ENCODE data around the gene TEKTIP1. TPM values are rescaled to one million over a fixed set of nuclear protein-coding genes. Genes with fewer than 3 reads are reported as not detected.

TEKTIP1 gene
- total and polyA plus RNA-seq, 9 of the 15 experiments (the other 6 are each of a cell fraction or from before 2014, with no cell fraction given): 0.66 TPM; not detected in 8

GRCh38 chr19:3547767-3548282, 8.9 kb downstream of the TEKTIP1 start:
- CTCF ChIA-PET (ENCODE audit: low intra/inter-chr PET ratio): no interaction called here
- no peak for FAIRE-seq
- in situ Hi-C loops (cut with MboI) (no loop called here), intact Hi-C loops (cut with micrococcal nuclease) (loop anchor here (10.0 kb wide), 1 partner anchor 57 kb away; the partner anchor contains the start of gene TBXA2R)
- peaks cover 0 to 68% of the 10 kb centered on the region in 2 experiments; a peak in 3 of 5 replicates for H3K4me1 ChIP-seq (replicated peaks in 1 of 2; ENCODE audit: control insufficient read depth in 2 of 2, insufficient read depth in 2 of 2, low read length in 2 of 2)
- ATAC-seq: no peak
- H3K27me3 ChIP-seq (ENCODE audit: control insufficient read depth in 2 of 2, insufficient read depth in 2 of 2, low read length in 2 of 2): no peaks in the 10 kb centered on the region
- BruUV-seq (replicated peaks): no TSS peak
- H3K79me2 ChIP-seq (ENCODE audit: control insufficient read depth, insufficient read depth, low read length): peaks cover 4% of the 10 kb centered on the region
- H3K4me3 ChIP-seq: no peak overlapping the region
- no peaks in the 10 kb centered on the region for H3K9me1 ChIP-seq (ENCODE audit: control insufficient read depth, insufficient read depth, low read length)
- POLR2A ChIA-PET: interaction anchor here (2.4 kb wide), 1 partner anchor 9 kb away, joined by 9 read pairs; the partner anchor contains the start of gene MFSD12
- TF ChIP-seq POLR2G (IDR thresholded peaks at IDR 0.05; ENCODE audit: low read depth, low read length) (peak; percentile 20; the same call in 1 of the 2 replicates), GABPB2 (CRISPR knock-in tag; conservative IDR thresholded peaks at IDR 0.05) (no peak), ZNF696 (CRISPR knock-in tag; conservative IDR thresholded peaks at IDR 0.05) (no peak), TRIM24 (IDR thresholded peaks at IDR 0.05) (no peak), RBFOX2 (IDR thresholded peaks at IDR 0.05; ENCODE audit: low read depth, low read length) (0 out of 2 replicates have a peak, but pooled peaks have one; percentile 25), NFXL1 (CRISPR knock-in tag; IDR thresholded peaks at IDR 0.05) (no peak), SP2 (IDR thresholded peaks at IDR 0.05; ENCODE audit: extremely low read depth, low read depth, low read length, poor library complexity, severe bottlenecking) (no peak), MIER1 (IDR thresholded peaks at IDR 0.05; ENCODE audit: low read depth) (no peak), ZNF134 (CRISPR knock-in tag; conservative IDR thresholded peaks at IDR 0.05) (no peak), HNRNPL (IDR thresholded peaks at IDR 0.05; ENCODE audit: low read depth, low read length) (0 out of 2 replicates have a peak, but pooled peaks have one; percentile 12)
- peaks cover 74% of the 10 kb centered on the region; the same call in 2 of the 3 replicates for H3K36me3 ChIP-seq (ENCODE audit: control insufficient read depth, insufficient read depth, low read length)
- peaks cover 5% of the 10 kb centered on the region; the same call in 1 of the 2 replicates for H4K20me1 ChIP-seq (replicated peaks; ENCODE audit: control insufficient read depth, insufficient read depth, low read length)
- WGBS (ENCODE audit: insufficient coverage, low coverage, missing lambda C conversion rate): 94% methylated on average over 25 of the region's 36 CpGs
- H3K27ac ChIP-seq (ENCODE audit: extremely low read depth, low read depth, low read length): no peak overlapping the region
- H3K4me2 ChIP-seq (ENCODE audit: insufficient read depth, low read length): no peak overlapping the region
- DNase-seq (ENCODE audit: extremely low read depth in 1 of 4, low spot score in 3 of 4): no peak
- H2AFZ ChIP-seq (ENCODE audit: low read depth, low read length): no peak overlapping the region
- no peaks in the 10 kb centered on the region for H3K9me3 ChIP-seq (replicated peaks; ENCODE audit: control insufficient read depth, insufficient read depth, low read depth, low read length)
- no peak overlapping the region; a peak in 1 of 4 replicates for H3K9ac ChIP-seq (ENCODE audit: insufficient read depth in 1 of 2, low read depth in 2 of 2, low read length in 2 of 2)

Measured in K562 (cell line).